HFF-Myc (cell line): ENCODE measurements around the gene WDR70.
"Not testable (repeated sequence)": the region's sequence is repeated elsewhere in the genome, so short reads cannot be mapped to it uniquely, and the experiment has no call there.

Experiments used
- DNase-seq: peaks from one replicate; pipeline ENCODE4 v3.0.0-alpha.2; 2011; ENCODE audit warnings: low read depth; ENCODE audit errors: extremely low read depth
- H3K4me3 ChIP-seq: replicated peaks from 2 replicates; pipeline ENCODE4 v1.5.1; 2011; ENCODE audit warnings: low read depth, mild to moderate bottlenecking, control low read depth, low read length
- CTCF ChIP-seq: IDR thresholded peaks from 2 replicates; pipeline ENCODE4 v1.5.1; 2012; ENCODE audit warnings: mild to moderate bottlenecking, low read depth, low read length, control low read depth; ENCODE audit errors: missing control alignments

Gene WDR70

GRCh38 chr5:37771731-37772130 is 392.6 kb downstream of the WDR70 start:
- no peak overlapping the region for H3K4me3 ChIP-seq
- DNase-seq: peak; percentile 79
- TF ChIP-seq CTCF: no peak

- TF ChIP-seq CTCF: no peak
- DNase-seq: no peak
- no peak overlapping the region for H3K4me3 ChIP-seq
Observed at GRCh38 chr5:37772255-37772654, 393.1 kb downstream of the WDR70 start.

- DNase-seq: no peak
- TF ChIP-seq CTCF: no peak
- no peak overlapping the region for H3K4me3 ChIP-seq
Observed at GRCh38 chr5:37773809-37774208, 394.7 kb downstream of the WDR70 start.

- no peak for DNase-seq
- peak; percentile 66 for TF ChIP-seq CTCF
- H3K4me3 ChIP-seq: no peak overlapping the region
Observed at GRCh38 chr5:37774912-37775483, 395.9 kb downstream of the WDR70 start.

- DNase-seq: no peak
- no peak overlapping the region for H3K4me3 ChIP-seq
- no peak for TF ChIP-seq CTCF
Observed at GRCh38 chr5:37776826-37777225, 397.7 kb downstream of the WDR70 start.

- no peak overlapping the region for H3K4me3 ChIP-seq
- no peak for TF ChIP-seq CTCF
- no peak for DNase-seq
Observed at GRCh38 chr5:37777432-37778130, 398.5 kb downstream of the WDR70 start.

GRCh38 chr5:37781409-37781808 is 402.3 kb downstream of the WDR70 start:
- H3K4me3 ChIP-seq, DNase-seq: not testable (repeated sequence)
